Ammon's horn (tissue), 1 donor: ENCODE data around the gene TNFRSF9.
A peak's percentile ranks its signal among the peaks of the same experiment; 100 is the strongest.
"Not testable (repeated sequence)": the region's sequence is repeated elsewhere in the genome, so short reads cannot be mapped to it uniquely, and the experiment has no call there.

Experiments used
- DNase-seq: peaks from one replicate; pipeline ENCODE4 v3.0.0-alpha.2; 2016; ENCODE audit warnings: low spot score

TNFRSF9 gene

DNA sequence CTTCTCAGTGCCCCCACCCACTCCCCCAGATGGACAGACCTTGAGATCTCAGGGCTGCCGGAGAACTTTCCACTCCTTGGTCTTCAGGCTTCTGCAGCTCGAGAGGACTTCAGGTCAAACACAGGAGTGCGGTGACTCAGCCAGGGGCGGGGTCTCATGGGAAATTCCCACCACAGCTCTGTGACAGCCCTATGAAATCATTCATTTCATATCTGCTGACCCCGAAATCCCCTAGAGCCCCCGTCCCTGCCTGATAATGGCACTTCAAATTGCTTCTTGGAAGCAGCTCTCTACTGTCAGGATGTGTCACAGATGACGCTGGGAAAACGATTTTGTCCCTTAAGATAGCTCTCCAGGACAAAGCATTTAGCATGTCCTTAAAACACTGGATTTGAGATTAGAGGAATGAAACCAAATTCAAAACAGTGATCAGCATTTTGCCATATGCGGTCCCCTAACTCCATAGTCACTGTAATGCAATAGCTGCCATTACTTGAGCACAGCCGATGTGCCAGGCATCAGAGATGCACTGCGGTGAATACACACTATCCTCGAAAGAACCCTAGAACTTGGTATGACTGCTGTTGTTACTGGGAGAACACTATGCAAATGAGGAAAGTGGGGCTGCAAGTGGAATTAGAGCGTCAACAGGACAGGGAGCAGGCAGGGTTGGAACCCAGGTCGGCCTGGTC, at the start of gene TNFRSF9:
Gene TNFRSF9 (minus strand): TSS at position 95 of the 692 bp plus-strand sequence. CDS start 845 bp downstream, outside the sequence.
- no peak for DNase-seq

DNA sequence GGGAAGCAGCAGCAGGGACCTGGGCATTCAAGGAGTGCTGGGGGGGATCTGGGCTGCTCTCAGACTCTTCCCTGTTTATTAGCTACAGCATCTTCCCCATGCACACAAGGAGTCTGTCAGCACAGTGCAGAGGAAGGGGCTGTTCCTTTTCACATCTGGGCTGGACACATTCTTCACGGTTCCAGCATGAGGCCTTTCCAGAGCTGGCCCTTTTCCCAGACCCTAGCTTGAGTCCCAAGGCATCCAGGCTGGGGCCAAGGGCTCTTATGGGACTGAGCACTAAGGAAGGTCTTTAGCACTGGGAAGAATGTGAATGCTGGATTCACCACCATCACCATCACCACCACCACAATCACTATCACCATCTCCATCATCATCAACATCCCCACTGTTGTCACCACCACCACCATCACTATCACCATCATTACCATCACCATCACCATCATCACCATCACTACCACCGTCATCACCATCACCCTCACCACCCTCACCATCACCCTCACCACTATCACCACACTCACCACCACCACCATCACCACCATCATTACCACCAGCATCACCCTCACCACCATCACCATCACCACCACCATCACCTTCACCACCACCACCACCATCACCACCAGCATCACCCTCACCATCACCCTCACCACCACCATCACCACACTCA, 49.3 kb upstream of the TNFRSF9 start:
- no peak for DNase-seq

DNA sequence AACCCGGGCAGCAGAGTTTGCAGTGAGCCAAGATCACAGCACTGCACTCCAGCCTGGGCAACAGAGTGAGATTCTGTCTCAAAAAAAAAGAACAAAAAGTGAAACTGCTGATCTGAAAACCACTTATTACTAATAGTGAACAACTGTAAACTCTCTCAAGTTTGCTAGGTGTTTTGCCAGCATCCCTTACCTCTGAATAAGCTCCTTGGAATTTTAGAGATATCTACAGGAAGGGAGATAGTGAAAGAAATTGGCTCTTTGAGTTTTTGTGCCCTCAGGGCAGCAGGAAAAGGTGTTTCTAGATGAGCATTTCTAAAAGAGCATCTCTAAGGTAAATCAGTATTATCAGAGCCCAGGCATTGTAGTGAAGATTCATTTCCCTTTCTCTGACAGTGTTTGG, 47.9 kb upstream of the TNFRSF9 start:
- DNase-seq, result no peak

DNA sequence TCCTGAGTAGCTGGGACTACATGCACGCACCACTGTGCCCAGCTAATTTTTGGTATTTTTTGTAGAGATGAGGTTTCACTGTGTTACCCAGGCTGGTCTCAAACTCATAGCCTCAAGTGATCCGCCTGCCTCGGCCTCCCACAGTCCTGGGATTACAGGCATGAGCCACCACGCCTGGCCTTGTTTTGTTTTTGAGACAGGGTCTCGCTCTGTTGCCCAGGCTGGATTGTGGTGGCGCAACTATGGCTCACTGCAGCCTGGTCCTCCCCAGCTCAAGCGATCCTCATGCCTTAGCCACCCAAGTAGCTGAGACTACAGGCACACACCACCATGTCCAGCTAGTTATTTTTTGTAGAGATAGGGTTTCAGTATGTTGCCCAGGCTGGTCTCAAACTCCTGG, 46.9 kb upstream of the TNFRSF9 start:
- DNase-seq, result no peak

DNA sequence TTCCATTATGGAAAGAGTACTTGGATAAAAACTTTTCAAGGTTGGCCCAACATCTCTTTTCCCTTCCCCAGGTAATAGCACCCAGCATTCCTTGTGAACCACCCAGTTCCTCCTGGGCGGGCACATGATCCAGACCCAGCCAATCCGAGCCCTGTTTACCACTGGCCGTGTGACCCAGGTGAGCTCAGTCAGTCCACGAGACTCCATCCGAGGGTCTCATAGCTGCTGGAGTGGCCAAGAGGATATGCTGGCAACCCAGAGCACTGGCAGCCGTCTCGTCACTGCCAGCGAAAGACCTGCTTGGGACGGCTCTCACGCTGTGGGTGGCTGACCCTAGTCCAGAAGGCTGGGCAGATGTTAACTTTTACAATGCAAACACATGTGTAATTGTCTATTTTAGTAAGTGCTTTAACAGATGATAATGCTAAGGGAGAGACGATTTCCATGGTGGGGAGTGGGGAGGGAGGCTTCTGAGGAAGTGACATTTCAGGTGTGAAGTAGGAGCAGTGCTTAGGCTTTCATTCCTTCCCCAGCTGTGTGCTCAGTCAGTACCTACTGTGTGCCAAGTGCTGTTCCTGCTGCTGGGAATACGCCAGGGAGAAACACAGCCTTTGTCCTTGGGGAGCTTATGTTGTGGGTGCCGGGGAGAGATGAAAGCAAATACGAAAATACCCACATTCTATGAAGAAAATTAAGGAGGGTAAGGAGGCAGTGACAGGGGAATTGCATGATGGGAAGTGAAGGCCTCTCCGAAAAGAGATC, 45.4 kb upstream of the TNFRSF9 start:
- no peak for DNase-seq

DNA sequence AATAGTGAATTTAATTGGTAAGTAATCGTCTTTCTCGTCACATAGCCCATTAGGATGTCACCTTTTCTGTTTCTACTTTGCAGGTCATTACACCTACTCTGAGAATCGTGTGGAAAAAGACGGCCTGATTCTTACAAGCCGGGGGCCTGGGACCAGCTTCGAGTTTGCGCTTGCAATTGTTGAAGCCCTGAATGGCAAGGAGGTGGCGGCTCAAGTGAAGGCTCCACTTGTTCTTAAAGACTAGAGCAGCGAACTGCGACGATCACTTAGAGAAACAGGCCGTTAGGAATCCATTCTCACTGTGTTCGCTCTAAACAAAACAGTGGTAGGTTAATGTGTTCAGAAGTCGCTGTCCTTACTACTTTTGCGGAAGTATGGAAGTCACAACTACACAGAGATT, 44.2 kb upstream of the TNFRSF9 start:
- DNase-seq, result no peak

DNA sequence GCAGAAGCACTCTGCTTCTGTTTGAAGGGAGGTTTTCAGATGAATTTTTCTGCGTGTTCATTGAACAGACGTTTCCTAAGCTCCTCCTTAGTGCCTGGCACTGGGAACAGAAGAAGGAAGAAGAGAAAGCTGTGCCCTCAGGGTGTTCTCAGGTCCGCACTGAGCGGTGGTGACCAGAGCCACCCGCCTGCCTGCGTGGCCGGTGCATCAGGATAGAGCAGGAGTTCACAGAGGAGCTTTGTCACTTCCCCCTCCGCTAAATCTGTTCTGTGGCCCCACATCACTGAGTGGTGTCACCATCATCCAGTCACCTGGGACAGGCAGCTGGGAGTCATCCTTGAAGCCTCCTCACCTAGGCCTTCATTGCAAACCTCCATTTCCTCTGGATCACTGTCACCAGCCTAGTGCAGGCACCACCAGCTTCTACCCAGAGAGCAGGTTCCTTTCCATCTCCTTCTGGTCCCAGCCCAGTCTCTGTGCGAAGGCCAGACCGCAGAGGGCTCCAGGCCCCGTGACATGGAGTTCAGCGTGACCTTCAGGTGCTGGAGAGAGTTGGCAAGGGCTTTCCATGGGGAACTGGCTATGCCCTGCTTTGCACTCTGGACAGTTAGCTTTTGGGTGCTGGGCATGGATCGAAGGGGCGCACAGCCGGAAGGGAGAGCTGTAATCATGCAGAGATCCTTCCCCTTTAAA, 42.6 kb upstream of the TNFRSF9 start:
- no peak for DNase-seq

DNA sequence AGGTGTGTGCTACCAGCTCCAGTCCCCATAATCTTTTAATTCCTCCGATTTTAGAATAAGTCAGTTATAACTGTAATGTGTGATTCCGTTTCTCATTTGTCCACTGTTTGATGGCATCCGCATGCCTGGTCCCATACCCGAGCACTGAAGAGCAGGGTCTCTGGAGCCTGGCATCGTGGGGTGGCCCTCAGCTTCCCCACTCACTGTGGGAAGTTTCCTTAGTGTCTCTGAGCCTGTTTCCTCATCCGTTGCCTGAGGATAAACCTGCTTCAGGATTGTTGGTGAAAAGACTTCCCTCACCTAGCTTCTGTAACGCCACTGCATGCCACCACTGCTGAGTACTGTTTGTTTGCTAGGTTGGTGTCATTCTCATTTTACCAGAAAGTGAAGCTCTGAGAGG, 40.3 kb upstream of the TNFRSF9 start:
- DNase-seq, result no peak

DNA sequence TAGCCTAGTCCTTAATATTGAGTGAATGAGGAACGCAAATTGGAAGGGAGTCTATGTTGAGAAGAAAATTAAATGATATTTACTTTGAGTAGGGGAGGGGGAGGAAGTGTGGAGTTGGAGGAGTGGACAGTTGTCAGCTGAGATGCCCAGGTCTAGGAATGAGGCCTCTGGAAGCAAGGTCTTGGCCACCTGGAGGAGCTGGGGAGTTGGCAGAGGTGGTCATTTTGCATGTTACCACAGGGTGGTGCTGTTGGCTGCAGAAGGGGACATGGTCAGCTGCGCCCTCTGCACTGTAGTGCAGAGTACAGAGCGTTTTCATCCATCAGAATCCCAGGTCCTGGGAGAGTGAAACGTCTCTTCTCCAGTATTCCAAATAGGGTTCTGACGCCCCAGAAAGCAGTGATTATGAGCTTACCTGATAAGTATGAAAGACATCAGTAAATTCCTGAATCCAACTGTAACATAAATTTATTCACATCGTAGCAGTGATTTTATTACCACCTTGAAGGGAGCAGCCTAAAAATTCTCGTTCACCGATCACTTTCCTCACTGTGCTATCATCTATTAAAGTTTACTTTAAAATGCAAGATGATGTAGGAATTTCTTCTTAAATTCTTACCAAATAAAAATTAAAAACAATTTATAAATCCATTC, 34.7 kb upstream of the TNFRSF9 start:
- DNase-seq, result peak; percentile 81

DNA sequence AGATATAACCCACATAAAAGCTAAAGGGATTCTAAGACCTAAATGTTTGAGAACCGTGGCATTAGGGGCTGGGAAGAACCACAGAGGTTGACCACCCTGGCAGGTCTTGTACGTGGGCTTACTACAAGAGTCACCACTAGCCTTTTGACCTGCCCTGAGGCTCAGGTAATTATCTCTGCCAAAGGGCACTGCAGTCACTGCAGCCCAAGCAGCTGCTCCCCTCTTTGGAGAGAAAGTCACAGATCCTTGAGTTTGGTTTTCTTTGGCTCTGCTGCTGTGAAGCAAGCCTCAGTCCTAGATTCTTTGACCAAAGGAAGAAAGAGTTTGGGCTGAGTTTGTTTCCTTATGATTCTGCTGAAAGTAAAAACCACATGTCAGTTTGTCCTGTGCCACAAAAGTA, 32.4 kb upstream of the TNFRSF9 start:
- no peak for DNase-seq

DNA sequence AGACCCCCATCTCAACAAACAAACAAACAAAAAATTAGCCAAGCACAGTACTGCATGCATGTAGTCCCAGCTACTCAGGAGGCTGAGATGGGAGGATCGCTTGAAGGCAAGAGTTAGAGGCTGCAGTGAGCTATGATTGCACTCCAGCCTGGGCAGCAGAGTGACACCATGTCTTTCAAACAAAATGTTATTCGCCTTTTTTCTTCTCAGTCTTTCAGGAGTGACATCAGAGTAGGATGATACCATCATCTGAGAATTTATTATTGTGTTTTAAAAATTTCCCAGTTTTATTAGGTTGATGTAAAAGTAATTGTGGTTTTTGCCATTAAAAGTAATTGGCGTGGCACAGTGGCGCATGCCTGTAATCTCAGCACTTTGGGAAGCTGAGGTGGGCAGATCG, 31.6 kb upstream of the TNFRSF9 start:
- DNase-seq, result no peak

DNA sequence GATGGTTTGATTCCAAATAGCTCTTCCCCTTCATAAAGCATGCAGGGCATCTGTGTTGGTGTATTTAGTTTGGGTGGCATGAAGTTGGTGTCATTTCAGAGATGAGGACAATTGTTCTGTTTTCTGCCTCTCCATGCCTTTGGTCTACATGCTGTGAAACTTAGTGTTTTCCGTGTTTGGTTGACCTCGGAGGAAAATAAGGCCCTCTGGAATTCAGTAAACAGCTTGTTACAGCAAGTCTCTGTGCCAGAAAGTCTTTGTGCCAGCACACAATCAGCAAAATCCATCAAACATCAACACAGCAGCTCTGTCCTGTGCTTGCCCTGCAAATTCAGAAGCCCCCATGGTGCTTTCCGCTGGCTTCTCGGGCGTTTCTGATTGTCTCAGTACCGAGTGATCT, 30.4 kb upstream of the TNFRSF9 start:
- no peak for DNase-seq

DNA sequence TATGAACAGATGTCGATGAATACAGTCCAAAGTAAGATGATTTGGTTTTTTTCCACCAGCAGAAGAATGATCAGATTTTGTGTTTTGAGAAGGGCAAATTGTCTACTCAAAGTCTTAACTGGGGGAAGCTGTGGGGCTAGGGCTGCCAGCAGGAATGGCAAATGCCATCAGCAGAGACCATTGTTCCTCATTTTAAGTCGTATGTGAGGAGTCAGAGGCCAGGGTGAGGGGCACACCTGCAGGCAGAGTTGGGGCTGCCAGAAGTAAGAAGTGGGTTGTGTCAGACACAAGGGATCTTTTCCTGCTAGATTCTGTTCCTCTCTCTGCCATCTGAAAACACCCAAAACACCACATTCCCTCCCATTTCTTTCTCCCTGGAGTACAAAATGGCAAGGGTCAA, 29.6 kb upstream of the TNFRSF9 start:
- DNase-seq, result no peak

DNA sequence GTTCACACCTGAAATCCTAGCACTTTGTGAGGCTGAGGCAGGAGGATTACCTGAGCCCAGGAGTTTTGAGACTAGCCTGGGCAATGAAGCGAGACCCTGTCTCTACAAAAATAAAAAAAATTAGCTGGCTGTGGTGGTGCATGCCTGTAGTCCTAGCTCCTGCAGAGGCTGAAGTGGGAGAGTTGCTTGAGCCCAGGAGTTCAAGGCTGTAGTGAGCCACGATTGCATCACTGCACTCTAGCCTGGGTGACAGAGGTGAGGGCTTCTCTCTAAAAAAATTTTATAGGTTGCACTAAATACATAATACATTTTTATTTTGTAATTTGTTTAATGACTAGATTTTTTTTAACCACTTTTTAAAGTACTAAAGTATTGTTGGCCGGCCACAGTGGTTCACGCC, 27.0 kb upstream of the TNFRSF9 start:
- DNase-seq, result no peak

DNA sequence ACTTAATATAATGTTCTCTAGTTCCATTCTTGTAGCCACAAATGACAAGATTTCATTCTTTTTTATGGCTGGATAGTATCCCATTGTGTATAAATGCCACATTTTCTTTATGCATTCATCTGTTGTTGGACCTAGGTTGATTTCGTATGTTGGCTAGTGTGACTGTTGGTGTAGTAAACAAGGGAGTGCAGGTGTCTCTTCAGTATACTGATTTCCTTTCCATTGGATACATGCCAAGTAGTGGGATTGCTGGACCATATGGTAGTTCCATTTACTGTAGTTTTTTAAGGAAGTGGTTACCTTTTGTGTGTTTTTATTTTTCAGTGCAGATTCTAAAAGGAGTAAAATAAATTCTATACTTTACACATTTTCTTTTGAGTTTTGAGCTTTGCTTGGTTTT, 26.6 kb upstream of the TNFRSF9 start:
- no peak for DNase-seq

DNA sequence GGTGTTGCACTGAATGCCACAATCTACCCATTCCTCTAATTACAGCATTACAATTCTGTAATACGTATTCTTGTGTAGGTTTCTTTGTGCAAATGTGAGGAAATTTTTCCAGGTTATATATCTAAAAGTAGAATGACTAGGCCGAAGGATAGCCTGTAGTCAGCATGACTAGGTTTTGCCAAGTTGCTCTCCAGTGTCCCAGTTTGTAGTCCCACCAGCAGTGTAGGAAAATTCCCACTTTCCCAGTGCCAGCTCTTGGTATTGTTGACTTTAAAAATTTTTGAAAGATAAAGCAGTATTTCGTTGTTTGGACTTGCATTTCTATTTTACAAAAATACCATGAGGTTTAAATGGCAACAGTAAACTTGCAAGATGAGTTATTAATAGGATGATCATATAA, 23.8 kb upstream of the TNFRSF9 start:
- no peak for DNase-seq

DNA sequence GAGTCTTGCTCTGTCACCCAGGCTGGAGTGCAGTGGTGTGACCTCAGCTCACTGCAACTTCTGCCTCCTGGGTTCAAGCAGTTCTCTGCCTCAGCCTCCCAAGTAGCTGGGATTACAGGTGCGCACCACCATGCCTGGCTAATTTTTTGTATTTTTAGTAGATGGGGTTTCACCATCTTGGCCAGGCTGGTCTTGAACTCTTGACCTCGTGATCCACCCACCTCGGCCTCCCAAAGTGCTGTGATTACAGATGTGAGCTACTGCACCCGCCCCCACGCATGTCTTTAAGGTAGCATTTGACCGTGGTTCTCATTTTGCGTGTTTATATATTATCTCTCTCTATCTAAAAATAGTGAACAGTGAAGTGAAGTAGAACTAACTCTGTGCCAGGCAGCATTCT, 23.2 kb upstream of the TNFRSF9 start:
- DNase-seq, result not testable (repeated sequence)

DNA sequence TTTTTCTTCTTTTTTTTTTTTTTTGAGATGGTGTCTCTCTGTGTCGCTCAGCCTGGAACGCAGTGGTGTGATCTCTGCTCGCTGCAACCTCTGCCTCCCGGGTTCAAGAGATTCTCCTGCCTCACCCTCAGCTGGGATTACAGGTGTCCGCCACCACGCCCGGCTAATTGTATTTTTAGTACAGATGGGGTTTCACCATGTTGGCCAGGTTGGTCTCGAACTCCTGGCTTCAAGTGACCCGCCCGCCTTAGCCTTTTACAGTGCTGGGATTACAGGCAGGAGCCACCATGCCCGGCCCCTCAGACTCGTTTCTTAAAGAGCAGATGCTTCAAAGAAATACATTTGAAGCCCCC, 22.7 kb upstream of the TNFRSF9 start:
- not testable (repeated sequence) for DNase-seq

DNA sequence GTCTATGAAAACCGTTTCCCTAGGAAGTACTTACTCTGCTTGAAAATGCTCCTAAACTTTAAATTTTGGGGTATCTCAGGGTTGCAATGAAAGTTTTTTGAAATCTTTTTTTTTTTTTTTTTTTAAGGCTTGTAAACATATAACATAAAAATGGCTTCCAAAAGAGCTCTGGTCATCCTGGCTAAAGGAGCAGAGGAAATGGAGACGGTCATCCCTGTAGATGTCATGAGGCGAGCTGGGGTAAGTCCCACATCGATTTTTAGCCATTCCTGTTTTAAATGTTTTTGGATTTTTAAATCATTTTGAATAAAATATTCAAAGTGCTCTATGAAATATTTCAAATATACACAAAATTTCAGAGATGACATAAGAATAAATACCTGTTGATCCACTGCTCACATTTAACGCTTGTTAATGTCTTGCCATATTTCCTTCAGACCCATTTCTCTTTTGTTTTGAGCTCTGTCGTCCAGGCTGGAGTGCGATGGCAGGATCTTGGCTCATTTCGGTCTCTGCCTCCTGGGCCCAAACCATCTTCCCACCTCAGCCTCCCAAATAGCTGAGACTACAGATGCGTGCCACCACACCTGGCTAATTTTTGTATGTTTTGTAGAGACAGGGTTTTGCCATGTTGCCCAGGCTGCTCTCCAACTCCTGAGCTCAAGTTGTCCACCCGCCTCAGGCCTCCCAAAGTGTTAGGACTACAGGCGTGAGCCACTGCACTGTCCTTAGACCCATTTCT, 22.2 kb upstream of the TNFRSF9 start:
- no peak for DNase-seq

DNA sequence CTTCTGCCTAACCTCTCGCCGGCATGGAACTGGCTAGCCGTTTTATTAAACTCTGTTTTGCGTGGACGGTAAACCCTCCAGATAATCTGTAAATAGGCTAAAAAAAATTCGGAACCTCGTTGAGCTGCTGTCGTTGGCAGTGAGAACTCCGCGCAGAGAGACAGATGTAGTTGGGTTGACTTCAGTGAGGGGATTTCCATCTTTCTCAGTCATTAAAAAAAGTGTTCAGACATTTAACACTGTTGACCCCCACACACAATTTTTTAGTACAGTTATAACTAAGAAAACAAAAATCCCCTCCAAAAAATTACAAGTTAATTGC, 21.3 kb upstream of the TNFRSF9 start:
- no peak for DNase-seq

DNA sequence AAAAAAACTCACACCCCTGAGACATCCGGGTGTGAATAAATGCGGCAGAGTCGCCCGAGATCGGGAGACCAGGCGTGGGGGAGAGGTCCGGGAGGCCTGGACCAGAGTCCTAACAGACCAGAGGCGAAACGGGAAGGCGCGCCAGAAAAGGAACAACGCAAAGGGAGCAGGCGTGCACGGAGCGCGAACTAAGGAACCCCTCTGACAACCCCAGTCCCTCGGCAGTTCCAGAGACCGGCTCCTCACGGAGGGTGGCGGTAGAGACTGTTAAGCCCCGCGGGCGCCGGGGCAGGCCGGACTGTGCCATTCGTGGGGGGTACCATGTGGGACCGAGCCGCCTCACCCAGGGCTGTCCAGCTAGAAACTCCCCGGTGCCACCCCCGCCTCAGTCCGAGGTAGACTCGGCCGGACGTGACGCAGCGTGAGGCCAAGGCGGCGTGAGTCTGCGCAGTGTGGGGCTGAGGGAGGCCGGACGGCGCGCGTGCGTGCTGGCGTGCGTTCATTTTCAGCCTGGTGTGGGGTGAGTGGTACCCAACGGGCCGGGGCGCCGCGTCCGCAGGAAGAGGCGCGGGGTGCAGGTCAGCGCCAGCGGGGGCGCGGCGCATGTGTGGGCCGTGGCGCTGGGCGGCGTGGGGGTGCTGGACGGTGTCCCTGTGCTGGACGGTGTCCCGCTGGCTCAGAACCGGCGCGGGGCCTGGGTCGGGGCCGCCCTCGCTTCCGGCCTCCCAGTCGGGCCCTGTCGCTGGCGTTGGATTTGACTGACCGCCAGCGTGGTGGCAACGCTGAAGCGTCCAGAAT, 20.8 kb upstream of the TNFRSF9 start, which contains the start of gene PARK7:
Gene PARK7 (plus strand): TSS at position 496 of the 798 bp plus-strand sequence. CDS start 1,075 bp downstream, outside the sequence.
- DNase-seq, result peak; percentile 99
